ENCODE measurements around the gene KIZ.
"Not testable (repeated sequence)": the region's sequence is repeated elsewhere in the genome, so short reads cannot be mapped to it uniquely, and the experiment has no call there.

Gene KIZ

GRCh38 chr20:21234324-21234723 lies 108.4 kb downstream of the KIZ start:
- DNase-seq, result no peak

DNA sequence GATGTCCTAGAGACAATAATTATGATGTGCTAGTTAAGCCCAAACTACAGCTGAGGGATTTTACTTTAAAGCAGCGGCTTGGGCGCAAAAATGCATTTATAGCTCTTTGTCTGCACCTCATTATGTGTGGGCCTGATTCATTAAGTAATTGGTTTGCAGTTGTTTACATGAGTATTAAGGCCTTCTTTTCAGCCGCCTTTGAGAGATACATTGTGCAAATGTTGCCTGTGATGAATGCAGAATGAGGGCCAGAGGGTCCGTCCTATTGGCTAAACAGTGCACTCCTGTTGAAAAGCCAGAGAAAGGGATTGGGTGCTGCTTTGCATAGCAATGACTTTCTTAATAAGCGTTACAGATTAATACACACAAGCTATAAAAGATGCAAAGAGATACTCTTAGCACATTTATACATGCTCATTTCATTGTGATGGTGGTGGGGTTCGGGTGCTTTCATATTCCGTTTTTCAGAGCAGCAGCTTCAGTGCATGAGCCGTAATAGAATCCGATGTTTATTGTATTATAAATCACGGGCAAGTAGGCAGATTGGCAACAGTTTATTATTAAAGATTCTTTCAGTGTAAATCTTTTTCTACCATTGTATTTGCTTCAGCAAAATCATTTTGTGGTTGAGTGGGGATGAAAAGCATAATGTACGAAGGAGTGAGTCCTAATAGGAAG lies 109.1 kb downstream of the KIZ start:
- no peak for DNase-seq

GRCh38 chr20:21235484-21236445 lies 109.9 kb downstream of the KIZ start:
- DNase-seq, result peak; percentile 69 to 76

DNA sequence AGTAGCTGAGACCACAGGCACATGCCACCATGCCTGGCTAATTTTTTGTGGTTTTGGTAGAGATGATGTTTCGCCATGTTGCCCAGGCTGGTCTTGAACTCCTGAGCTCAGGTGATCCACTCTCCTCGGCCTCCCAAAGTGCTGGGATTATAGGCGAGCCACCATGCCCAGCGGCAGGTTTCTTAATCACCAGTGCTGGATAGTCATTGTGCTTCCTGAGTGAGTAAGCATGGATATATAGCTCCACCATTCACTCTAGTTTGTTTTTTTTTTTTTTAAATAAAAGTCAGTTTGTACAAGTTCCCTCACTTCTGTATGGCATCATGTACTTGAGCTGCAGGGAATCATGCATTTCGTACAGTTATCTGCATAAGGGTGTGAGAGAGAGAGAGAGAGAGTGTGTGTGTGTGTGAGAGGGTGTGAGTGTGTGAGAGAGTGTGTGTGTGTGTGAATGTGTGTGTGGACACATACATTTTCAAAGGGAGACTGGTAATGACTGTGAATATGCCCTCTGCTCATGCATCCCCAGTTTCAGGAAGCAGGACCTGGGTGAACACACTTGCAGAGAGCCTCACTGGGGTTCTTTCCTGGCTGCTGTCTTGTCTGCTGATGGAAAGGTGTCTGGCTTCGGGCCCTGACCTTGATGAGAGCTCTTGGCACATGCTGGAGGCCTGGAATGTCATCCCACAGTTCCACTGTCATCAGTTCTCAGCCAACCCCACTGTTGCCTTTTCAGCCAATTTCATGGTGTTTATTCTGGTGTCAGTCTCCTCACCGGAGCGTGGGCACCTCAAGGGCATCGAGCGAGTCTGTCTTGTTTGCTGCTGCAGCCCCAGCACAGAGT lies 112.3 kb downstream of the KIZ start:
- DNase-seq, result no peak

- no peak for DNase-seq
Observed at GRCh38 chr20:21238818-21239536, 113.1 kb downstream of the KIZ start.

- no peak for DNase-seq
Observed at GRCh38 chr20:21240394-21240793, 114.5 kb downstream of the KIZ start.

GRCh38 chr20:21241406-21241805 lies 115.5 kb downstream of the KIZ start:
- DNase-seq, result no peak

GRCh38 chr20:21243811-21244210 lies 117.9 kb downstream of the KIZ start:
- DNase-seq, result no peak

DNA sequence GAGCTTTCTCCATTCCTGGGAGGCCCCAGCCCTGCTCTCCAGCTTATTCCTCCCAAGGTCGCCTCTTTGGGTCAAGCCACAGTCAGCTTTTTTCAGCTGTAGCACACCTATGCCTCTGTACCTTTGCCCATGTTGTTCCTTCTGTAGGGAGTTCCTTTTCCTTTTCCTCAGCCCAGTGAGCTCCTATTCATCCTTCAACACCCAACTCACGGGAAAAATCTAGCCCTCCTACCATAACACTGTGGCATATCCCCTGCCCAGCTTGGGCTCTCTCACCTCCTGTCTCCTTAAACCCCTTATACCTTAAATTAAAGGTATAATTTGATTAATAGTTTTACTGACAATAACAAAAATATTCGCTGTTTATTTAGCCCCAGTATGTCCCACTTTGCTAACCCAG lies 118.9 kb downstream of the KIZ start:
- DNase-seq, result no peak

DNA sequence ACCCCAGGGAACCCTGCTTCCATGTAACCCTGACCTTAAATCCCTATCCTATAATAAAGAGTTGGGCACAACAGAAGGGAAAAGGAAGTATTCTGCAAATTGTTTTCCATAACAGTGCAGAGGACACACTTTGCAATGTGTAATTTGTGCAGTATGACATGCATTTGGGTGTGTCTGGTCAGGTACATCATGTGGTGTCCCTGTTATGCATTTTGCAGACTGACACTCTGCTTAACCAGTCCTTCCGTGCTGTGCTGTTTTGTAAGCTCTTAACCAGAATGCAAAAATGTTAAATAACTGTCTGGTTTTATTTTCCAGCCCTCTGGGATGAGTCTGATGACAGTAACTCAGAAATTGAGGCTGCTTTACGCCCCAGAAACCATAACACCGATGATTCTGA lies 120.3 kb downstream of the KIZ start:
- no peak for DNase-seq

DNA sequence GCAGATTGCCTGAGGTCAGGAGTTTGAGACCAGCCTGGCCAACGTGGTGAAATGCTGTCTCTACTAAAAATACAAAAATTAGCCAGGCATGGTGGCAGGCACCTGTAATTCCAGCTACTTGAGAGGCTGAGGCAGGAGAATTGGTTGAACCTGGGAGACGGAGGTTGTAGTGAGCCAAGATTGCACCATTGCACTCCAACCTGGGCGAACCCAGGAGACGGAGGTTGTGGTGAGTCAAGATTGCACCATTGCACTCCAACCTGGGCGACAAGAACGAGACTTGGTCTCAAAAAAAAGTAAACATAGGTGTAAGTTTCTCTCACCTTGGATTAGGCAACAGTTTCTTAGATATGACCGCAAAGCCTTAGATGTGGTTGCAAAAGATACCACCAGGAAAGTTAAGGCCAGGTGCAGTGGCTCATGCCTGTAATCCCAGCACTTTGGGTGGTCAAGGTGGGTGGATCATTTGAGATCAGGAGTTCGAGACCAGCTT lies 121.8 kb downstream of the KIZ start:
- DNase-seq, result not testable (repeated sequence)

GRCh38 chr20:21251278-21251677 lies 125.4 kb downstream of the KIZ start:
- no peak for DNase-seq

GRCh38 chr20:21257192-21257591 lies 131.3 kb downstream of the KIZ start:
- DNase-seq, result no peak

DNA sequence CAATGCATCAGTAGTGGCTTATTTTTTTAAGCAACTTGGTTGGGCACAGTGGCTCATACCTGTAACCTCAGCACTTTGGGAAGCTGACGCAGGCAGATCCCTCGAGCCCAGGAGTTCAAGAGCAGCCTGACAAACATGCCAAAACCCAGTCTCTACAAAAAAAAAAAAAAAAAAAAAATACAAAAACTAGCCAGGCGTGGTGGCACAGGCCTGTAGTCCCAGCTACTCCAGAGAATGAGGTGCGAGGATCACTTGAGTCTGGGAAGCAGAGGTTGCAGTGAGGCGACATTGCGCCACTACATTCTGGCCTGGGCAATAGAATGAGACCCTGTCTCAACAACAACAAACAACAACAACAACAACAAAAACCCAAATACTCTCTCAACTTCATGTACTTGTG lies 132.5 kb downstream of the KIZ start:
- no peak for DNase-seq

DNA sequence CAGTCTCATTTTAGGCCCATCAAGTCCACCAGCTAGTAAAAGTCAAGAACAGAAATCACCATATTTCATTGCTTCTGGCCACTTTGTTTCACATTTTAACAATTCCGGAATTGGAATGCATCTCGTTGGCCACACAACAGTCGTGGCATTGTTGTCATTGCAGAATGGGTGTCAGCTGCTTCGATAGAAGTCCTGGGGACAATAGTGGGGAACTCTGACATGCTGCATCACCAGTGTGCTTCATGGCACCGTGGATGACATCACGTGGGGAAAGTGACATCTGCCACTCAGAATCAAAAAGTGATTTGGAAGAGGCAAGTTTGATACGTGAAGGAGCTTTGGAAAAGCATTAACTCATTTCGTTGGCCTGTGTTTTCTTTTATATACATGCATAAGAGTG lies 133.5 kb downstream of the KIZ start:
- no peak for DNase-seq

GRCh38 chr20:21262812-21263211 lies 136.9 kb downstream of the KIZ start:
- peak in 1 of 2 experiments; percentile 25 for DNase-seq

DNA sequence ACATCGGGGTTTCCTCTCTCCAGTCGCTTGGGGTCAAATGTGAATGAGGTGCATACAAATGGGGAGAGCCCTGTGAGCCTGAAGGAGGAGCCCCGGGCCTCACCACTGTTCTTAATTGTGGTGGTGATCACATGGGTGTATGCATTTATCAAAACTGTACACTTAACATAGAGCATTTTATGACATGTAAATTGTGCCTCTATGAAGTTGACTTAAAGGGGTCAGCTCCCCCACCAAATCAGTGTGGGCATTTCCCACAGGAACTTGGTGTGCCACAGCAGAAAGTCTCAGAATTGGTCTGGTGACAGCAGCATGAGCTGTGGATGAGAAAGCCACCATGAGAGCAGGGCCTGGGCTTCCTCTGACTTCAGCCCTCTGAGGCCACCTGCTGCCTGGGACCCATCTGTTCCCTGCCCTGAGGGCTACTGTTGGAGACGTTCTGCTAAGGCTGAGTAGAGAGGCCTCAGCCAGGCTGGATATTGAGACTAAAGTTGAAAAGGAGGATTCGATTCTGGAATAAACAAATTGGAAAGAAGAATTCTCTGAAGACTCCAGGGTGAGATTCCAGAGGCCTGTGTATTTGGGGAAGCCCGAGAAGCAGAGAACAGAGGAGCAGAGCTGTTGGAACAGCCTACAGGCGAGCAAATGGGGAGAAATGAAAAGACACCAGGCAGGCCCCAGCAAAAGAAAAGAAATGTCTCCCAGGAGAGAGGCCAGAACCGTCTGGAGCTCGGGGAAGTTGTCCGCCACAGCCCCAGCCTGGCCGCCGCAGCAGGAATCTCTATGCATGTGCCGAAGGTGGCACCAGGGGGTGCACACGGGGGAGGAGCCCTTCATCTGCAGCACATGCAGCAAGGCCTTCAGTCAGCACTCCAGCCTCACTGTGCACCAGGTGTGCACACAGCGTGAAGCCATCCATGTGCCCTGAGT lies 139.6 kb downstream of the KIZ start:
- DNase-seq, result no peak

GRCh38 chr20:21266191-21266536 lies 140.3 kb downstream of the KIZ start:
- DNase-seq, result no peak

DNA sequence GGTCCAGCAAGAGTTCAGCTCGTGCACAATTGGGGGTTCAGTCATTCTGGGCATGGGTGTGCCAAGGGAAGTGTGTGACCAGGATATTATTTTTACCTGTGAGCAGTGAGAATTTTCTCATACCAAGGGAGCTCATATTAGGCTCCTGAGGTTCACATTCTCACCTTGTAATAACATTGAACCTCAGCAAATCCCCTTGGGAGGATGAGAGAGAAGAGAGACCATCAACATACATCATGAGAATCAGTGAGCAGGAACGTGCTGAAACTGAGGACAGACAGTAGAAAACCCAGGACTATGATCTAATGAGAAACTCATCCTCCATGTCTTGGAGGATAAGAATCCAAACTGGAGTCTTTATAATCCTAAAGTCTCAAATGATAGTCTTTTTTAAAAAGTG lies 143.9 kb downstream of the KIZ start:
- DNase-seq, result no peak

DNA sequence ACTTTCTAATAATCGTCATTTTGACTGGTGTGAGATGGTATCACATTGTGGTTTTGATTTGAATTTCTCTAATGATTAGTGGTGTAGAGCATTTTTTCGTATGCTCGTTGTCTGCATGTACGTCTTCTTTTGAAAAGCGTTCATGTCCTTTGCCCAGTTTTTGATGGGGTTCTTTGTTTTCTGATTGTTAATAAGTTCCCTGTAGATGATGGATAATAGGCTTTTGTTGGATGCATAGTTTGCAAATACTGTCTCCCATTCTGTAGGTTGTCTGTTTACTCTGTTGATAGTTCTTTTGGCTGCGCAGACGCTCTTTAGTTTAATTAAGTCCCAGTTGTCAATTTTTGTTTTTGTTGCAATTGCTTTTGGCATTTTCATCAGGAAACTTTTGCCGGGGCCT lies 144.9 kb downstream of the KIZ start:
- DNase-seq, result no peak

DNA sequence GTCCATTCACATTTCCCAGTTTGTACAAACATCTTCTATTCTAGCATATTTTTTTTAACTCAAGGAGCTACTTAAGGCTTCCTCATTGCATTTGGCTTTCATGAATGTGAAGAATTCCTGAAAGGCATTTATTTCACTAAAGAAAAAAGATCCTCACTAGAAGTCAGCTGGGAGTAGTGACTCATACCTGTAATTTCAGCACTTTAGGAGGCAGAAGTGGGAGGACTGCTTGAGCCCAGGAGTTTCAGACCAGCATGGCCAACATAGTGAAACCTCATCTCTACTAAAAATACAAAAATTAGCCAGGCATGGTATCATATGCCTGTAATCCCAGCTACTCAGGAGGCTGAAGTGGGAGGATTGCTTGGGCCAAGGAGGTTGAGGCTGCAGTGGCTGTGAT lies 146.4 kb downstream of the KIZ start:
- DNase-seq, result no peak
